Heart right ventricle (tissue), 16 donors: ENCODE results near the gene MPRIP. TPM values are rescaled to one million over a fixed set of nuclear protein-coding genes. Genes with fewer than 3 reads are reported as not detected.
A peak's percentile ranks its signal among the peaks of the same experiment; 100 is the strongest.

Source experiments
- ATAC-seq, 8 donors: fragments of 200-7000 bp; cut with Tn5 transposase; one replicate each; pipeline ENCODE4 v1.9.1; 2020; ENCODE audit warnings: mild to moderate bottlenecking in 8 of 8, moderate library complexity in 8 of 8, moderate number of reproducible peaks in 1 of 8
- DNase-seq, 2 donors: peaks; one replicate each; pipeline ENCODE4 v3.0.0-alpha.2; 2020
- H3K27ac ChIP-seq, 10 donors: fragments of 200-600 bp; sonication (generic) in 2 of 10; one replicate each; pipeline versions ENCODE4 v1.5.0 to v1.8.0; 2020 to 2022; ENCODE audit warnings: mild to moderate bottlenecking in 3 of 10
- H3K27me3 ChIP-seq, 7 donors: fragments of 200-600 bp; one replicate each; pipeline ENCODE4 v1.8.0; 2021 to 2022; ENCODE audit warnings: mild to moderate bottlenecking in 2 of 7
- H3K36me3 ChIP-seq, 9 donors: fragments of 200-600 bp; sonication (generic) in 1 of 9; one replicate each; pipeline versions ENCODE4 v1.5.0 to v1.8.0; 2020 to 2022; ENCODE audit warnings: mild to moderate bottlenecking in 2 of 9
- H3K4me1 ChIP-seq, 9 donors: fragments of 200-600 bp; sonication (generic) in 1 of 9; one replicate each; pipeline versions ENCODE4 v1.5.0 to v1.8.0; 2020 to 2022; ENCODE audit warnings: mild to moderate bottlenecking in 4 of 9
- H3K4me3 ChIP-seq, 10 donors: fragments of 200-600 bp; sonication (generic) in 2 of 10; one replicate each; pipeline versions ENCODE4 v1.5.0 to v1.8.0; 2020 to 2022; ENCODE audit warnings: mild to moderate bottlenecking in 7 of 10, moderate library complexity in 2 of 10
- H3K9me3 ChIP-seq, 11 donors: fragments of 200-600 bp in 10 of 11; sonication (generic) in 2 of 11; one replicate each; pipeline versions ENCODE4 v1.5.0 to v1.8.0; 2013 to 2022; ENCODE audit warnings: mild to moderate bottlenecking in 2 of 11, control low read depth in 1 of 11, moderate library complexity in 1 of 11
- WGBS, 2 donors: extraction: QIAGEN DNeasy Blood & Tissue Kit; methylation state at CpG; one replicate each; pipeline ENCODE4 v1.1.7; 2013; ENCODE audit warnings: inconsistent platforms in 1 of 2; 5-methylcytosine and 5-hydroxymethylcytosine counted together
- intact Hi-C, 10 donors: fragments of 100-400 bp; cut with DNase I; formaldehyde crosslinking; loops; one replicate each; pipeline versions ENCODE4 v1.11.1 to v1.14.2; 2022
- polyA plus RNA-seq, 2 donors: library from polyadenylated mRNA; stranded (reverse); fragments of 200-250 nt; gene quantifications; one replicate each; pipeline ENCODE4 v1.2.3, GENCODE V29; 2013
- total RNA-seq, 10 donors: library from RNA; stranded (reverse); fragmentation: NEBNext Ultra II Directional in 3 of 10; extraction: Animal tissue kit (Norgen Biotek cat#: 25700) in 3 of 10; gene quantifications; one replicate each; pipeline versions ENCODE4 v1.2.1 to v1.2.4, GENCODE V29; 2021 to 2023
- TF ChIP-seq, protein P1 (sequence below), 9 donors: fragments of 200-600 bp; sonication (generic) in 2 of 9; IDR thresholded peaks; one replicate each; pipeline versions ENCODE4 v1.5.0 to v1.8.0; 2021 to 2022; ENCODE audit warnings: antibody characterized with exemption in 9 of 9, mild to moderate bottlenecking in 5 of 9, moderate library complexity in 1 of 9
- donor health status: Arrhythmogenic right ventricular cardiomyopathy.
- donor health status: ischemic (EF 13 %, LVEDD 7.1; RV severe dilation, severe dysfunction).
- donor health status: healthy with polysubstance abuse.
- donor health status: DM: no; HTN: yes; CAD: no.
- donor health status: DM: no; HTN: no; CAD: no.
- donor health status: ischemic (EF 25% LVEDD 6.9; RV normal size, moderate dysfunction).
- donor health status: ischemic (EF 25% LVEDD 5.7; RV mildly dilated, moderate dysfunction).
- donor health status: healthy.
- donor health status: DM: yes; HTN: yes; CAD: no.
- donor health status: Ischemic cardiomyopathy.
- donor health status: ischemic (EF 35%, LVEDD 5.7; RV mildly dilated, moderate dysfunction).
- donor health status: nonischemic (EF 11% LVEDD 7.7; RV severe dilation, severe dysfunction).
- donor health status: DM: yes; HTN: yes; CAD: no.
- donor health status: PGD.
- donor health status: ischemic (EF 29% LVEDD 5.4; RV normal size, mild dysfunction).
- donor health status: nonischemic (EF 23%, LVEDD 6.1; RV moderate dilation, normal function).

MPRIP gene
- total and polyA plus RNA-seq, 12 donors = 225 to 409 (median 321) TPM

DNA sequence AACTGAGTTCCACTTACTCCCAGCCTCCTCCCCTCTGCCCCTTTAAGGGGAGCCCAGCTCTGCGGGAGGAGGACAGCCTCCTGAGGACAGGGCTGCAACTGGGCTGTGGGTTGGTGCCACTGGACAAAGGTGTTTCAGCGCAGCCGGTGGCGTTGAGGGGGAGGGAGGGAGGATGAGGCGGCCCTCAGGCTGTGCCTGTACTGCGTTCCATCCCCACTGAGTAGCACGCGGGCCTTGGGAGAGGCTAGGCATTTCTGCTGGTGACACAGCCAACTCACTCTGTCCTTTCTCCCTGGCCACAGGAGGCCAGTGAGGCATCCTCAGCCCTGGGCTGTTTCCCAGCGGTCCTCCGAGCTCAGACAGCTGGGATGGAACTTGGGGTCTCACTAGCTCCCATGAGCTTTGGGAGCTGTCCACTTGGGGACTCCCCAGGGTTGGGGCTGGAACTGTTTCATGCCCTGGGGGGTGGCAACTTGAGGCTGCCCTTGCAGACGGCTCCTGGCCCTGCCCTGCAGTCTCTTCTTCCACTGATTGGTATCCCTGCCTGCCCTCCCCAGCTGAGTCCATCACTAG, 70.5 kb downstream of the MPRIP start:
- H3K27ac ChIP-seq = peak overlapping the region in 6 of 10 donors; percentile 1 to 42 (median 30)
- TF ChIP-seq, protein P1, sequence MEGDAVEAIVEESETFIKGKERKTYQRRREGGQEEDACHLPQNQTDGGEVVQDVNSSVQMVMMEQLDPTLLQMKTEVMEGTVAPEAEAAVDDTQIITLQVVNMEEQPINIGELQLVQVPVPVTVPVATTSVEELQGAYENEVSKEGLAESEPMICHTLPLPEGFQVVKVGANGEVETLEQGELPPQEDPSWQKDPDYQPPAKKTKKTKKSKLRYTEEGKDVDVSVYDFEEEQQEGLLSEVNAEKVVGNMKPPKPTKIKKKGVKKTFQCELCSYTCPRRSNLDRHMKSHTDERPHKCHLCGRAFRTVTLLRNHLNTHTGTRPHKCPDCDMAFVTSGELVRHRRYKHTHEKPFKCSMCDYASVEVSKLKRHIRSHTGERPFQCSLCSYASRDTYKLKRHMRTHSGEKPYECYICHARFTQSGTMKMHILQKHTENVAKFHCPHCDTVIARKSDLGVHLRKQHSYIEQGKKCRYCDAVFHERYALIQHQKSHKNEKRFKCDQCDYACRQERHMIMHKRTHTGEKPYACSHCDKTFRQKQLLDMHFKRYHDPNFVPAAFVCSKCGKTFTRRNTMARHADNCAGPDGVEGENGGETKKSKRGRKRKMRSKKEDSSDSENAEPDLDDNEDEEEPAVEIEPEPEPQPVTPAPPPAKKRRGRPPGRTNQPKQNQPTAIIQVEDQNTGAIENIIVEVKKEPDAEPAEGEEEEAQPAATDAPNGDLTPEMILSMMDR (IDR thresholded peaks at IDR 0.05) = no peak
- peaks cover 41 to 100% (median 90%) of the 10 kb centered on the region in 9 donors for H3K4me1 ChIP-seq
- no peak overlapping the region for H3K4me3 ChIP-seq
- no peaks in the 10 kb centered on the region for H3K9me3 ChIP-seq
- WGBS, 2 donors = 77 to 85% methylated on average over 11 of the region's 11 CpGs
- no peaks in the 10 kb centered on the region for H3K36me3 ChIP-seq
- H3K27me3 ChIP-seq = no peaks in the 10 kb centered on the region
- ATAC-seq (no peak), DNase-seq (no peak)
- intact Hi-C loops = loop anchor here in 2 of 10 donors (10.0 kb wide), 2 partner anchors 68 to 108 kb away; partner anchors contain the start of gene MPRIP (in 1 of the 2)

DNA sequence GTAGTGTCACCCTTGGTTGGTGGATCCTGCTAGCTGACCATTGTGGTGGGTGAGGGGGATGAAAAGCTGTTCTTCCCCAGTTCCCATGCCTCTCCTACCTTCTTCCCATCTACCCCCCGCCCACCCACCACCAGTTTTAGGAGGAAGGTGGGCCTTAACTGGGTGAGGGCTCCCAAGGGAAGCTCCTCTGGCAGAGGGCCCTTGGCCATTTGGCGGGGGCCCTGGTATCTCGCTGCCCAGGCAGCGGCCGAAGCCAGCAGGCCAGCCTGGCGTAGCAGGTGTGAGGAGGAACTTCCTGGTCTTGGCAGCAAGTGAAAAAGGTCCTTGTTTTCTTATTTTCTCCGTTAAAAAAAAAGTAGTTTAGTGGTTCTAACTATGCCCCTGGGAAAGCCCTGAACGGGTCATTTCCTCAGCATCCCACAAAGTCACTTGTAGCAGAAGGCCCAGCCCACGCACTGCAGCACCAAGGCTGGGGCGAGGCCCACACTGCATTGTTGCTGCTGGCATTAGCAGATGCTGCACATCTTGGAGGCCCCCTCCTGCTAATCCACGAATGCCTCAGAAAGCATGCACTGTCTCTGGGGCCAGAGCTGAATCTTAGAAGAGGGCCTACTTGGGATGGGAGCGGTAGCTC, 72.5 kb downstream of the MPRIP start:
- Histone ChIP-seq H3K27ac (peak overlapping the region in 8 of 10 donors; percentile 25 to 80 (median 52)), H3K9me3 (no peaks in the 10 kb centered on the region), H3K4me3 (no peak overlapping the region), H3K27me3 (no peaks in the 10 kb centered on the region), H3K36me3 (no peaks in the 10 kb centered on the region), H3K4me1 (peaks cover 40 to 100% (median 90%) of the 10 kb centered on the region in 9 donors)
- ATAC-seq = peak in 4 of 8 donors; percentile 13 to 32 (median 22)
- no peak for DNase-seq
- WGBS, 2 donors = 32 to 39% methylated on average over 12 of the region's 12 CpGs
- TF ChIP-seq, protein P1 (IDR thresholded peaks at IDR 0.05) = no peak
- intact Hi-C loops = loop anchor here in 2 of 10 donors (10.0 kb wide), 2 partner anchors 70 to 110 kb away; partner anchors contain the start of gene MPRIP (in 1 of the 2)

DNA sequence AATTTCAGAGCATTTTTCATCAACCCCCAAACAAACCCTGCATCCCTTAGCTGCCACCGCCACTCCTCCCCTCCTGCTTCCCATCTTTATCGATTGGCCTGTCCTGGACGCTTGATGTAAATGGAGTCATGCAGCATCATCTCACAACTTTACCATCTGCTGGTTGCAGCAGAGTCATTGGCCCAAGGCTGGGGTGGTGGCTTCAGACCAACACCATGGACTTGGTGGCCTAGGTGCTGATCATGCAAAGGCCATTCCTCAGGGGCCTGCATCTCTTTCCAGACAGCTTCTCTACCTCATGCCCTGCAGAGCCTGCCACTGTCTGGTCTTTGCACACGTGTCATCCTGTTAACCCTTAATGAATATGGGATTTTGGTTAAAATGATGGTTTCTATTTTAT, 73.4 kb downstream of the MPRIP start:
- TF ChIP-seq, protein P1 (IDR thresholded peaks at IDR 0.05) = no peak
- intact Hi-C loops = loop anchor here in 2 of 10 donors (10.0 kb wide), 2 partner anchors 71 to 111 kb away; partner anchors contain the start of gene MPRIP (in 1 of the 2)

DNA sequence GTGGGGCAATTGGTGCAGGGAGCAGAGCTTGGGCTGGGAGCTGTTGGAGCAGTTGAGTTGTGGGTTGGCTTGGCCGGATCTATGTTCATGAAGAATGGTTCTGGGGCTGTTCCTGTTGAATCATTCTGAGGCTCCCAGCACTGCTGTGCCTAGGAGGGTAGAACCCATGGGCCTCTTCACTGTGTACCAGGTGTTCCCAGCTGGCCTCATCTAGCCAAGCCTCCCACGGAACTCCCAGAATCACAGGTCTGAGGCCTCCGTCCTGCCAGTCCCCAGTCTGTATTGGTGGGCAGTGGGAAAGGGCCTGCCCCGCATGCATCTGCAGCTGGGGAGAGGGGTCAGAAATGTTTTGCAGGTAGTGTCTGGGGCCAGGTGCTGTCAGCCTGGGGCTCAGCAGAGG, 74.1 kb downstream of the MPRIP start:
- TF ChIP-seq, protein P1 (IDR thresholded peaks at IDR 0.05) = no peak
- Histone ChIP-seq H3K9me3 (no peaks in the 10 kb centered on the region), H3K27ac (peak overlapping the region in 3 of 10 donors; percentile 28 to 80 (median 50)), H3K4me3 (no peak overlapping the region), H3K4me1 (peaks cover 50 to 100% (median 93%) of the 10 kb centered on the region in 9 donors), H3K27me3 (no peaks in the 10 kb centered on the region), H3K36me3 (no peaks in the 10 kb centered on the region)
- DNase-seq (no peak), ATAC-seq (no peak)
- intact Hi-C loops = loop anchor here in 2 of 10 donors (10.0 kb wide), 2 partner anchors 72 to 112 kb away; partner anchors contain the start of gene MPRIP (in 1 of the 2)
- 80 to 83% methylated on average over 4 of the region's 4 CpGs for WGBS, 2 donors

More for the DNA sequence above, 73.4 kb downstream of the MPRIP start:
- DNase-seq (no peak), ATAC-seq (no peak)
- Histone ChIP-seq H3K4me1 (peaks cover 47 to 100% (median 90%) of the 10 kb centered on the region in 9 donors), H3K4me3 (no peak overlapping the region), H3K9me3 (no peaks in the 10 kb centered on the region), H3K27me3 (no peaks in the 10 kb centered on the region), H3K27ac (peak overlapping the region in 7 of 10 donors; percentile 29 to 80 (median 53)), H3K36me3 (no peaks in the 10 kb centered on the region)
- WGBS, 2 donors = 71 to 73% methylated on average over 4 of the region's 4 CpGs
